Activated CD4-positive, alpha-beta T cell treated with anti-CD3 and anti-CD28 coated beads, Interleukin-2, amount 10 ng/mL, durations not matched to agents 7 days and 5 days (primary cell): ENCODE results near the gene CHAD. TPM values are rescaled to one million over a fixed set of nuclear protein-coding genes. Genes with fewer than 3 reads are reported as not detected.

ENCODE experiments used
- CTCF ChIA-PET: fragments of 350-600 bp; sonication (Branson Sonifier 250); formaldehyde crosslinking; loops from one replicate; lab custom pipeline; 2021; ENCODE audit warnings: antibody characterized with exemption; lab: Charles Lee
- POLR2A ChIA-PET: fragments of 350-600 bp; sonication (Branson Sonifier 250); formaldehyde crosslinking; loops from one replicate; lab custom pipeline; 2021; ENCODE audit warnings: antibody characterized with exemption; lab: Charles Lee
- DNase-seq: peaks from one replicate; pipeline ENCODE4 v3.0.0-alpha.2; 2020
- H3K27ac Mint-ChIP-seq: one replicate; pipeline ENCODE4 v1.8.0; 2021; ENCODE audit warnings: mild to moderate bottlenecking, moderate library complexity, mixed read lengths
- H3K27me3 Mint-ChIP-seq: one replicate; pipeline ENCODE4 v1.8.0; 2021; ENCODE audit warnings: mixed read lengths
- H3K36me3 Mint-ChIP-seq: one replicate; pipeline ENCODE4 v1.8.0; 2021; ENCODE audit warnings: low read depth, mixed read lengths
- H3K4me1 Mint-ChIP-seq: one replicate; pipeline ENCODE4 v1.8.0; 2021; ENCODE audit warnings: mixed read lengths
- H3K4me3 Mint-ChIP-seq: one replicate; pipeline ENCODE4 v1.8.0; 2021; ENCODE audit warnings: mild to moderate bottlenecking, moderate library complexity, mixed read lengths
- H3K9me3 Mint-ChIP-seq: one replicate; pipeline ENCODE4 v1.8.0; 2021; ENCODE audit warnings: mixed read lengths
- total RNA-seq, 2 experiments: library from RNA; stranded (reverse); gene quantifications; one replicate each; pipeline ENCODE4 v1.2.3, GENCODE V29; 2021

Gene CHAD
- total RNA-seq, 2 experiments from 2014 or later, result not detected

DNA sequence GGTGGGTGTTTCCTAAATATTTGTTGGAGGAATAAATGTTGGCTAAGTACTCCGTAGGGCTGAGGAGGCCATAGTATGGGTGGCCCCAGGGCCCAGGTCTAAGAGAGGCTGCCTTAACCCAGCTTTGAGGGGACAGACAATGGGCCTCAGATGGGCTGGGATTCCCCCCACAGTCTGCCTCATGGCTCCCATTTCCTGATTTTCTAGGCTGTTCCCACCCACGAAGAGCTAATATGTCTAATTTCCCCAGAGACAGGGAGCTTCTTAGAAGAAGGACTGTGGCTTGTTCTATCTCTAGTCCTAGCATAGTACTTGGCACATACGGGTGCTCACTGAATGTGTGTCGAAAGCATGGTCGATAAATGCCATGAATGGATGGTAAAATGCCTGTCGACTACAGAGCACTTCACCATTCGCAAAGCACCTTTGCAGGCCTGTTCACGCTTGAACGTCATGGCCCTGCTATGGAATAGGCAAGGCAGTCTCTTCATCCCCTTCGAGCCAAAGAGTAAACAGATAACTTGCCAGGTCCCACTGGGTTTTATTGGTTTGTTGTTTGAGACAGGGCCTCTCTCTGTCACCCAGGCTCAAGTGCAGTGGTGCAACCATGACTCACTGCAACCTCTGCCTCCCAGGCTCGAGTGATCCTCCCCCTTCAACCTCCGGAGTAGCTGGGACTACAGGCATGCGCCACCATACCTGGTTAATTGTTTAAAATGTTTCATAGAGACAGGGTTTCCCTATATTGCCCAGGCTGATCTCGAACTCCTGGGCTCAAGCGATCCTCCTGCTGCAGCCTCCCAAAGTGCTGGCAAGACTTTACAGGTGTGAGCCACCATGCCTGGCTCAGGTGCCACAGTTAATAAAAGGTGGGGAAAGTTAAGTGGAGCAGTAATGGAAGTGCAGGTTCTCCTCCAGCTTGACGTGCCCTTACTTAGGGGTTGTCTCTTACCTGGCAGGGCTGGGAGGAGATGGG is 9.7 kb downstream of the CHAD start:
- Mint-ChIP-seq H3K36me3 (no peaks in the 10 kb centered on the region), H3K27me3 (no peaks in the 10 kb centered on the region), H3K4me1 (no peaks in the 10 kb centered on the region), H3K4me3 (no peak overlapping the region), H3K9me3 (no peaks in the 10 kb centered on the region), H3K27ac (peak overlapping the region; percentile 19)
- ChIA-PET CTCF (interaction anchor here (1.0 to 1.7 kb wide), 3 partner anchors 26 to 62 kb away, joined by 3 to 4 read pairs (median 3); partner anchors contain the start of gene LRRC59), POLR2A (no interaction called here)
- no peak for DNase-seq

DNA sequence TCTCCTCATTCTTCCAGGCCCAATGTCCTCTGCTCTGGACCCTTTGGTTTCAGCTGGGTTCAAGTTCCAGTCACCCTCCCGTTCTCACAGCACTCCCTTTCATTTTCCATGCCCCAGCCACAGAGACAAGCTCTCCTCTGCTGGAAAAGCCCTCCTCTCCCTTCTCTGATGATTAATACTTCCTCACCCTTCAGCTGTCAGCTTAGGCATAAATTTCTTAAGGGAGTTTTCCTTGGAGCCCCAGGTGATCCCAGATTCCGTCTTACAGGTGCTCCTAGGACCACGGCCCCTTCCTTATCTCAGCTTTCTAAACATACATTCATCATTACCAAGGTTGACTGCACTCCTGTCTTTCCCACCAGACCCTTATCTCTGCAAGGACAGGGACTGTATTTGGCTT is 10.4 kb downstream of the CHAD start:
- CTCF ChIA-PET, result interaction anchor here (1.0 kb wide), 1 partner anchor 61 kb away, joined by 3 read pairs; the partner anchor contains the start of gene LRRC59
- H3K27ac Mint-ChIP-seq, result no peak overlapping the region
- POLR2A ChIA-PET, result no interaction called here

DNA sequence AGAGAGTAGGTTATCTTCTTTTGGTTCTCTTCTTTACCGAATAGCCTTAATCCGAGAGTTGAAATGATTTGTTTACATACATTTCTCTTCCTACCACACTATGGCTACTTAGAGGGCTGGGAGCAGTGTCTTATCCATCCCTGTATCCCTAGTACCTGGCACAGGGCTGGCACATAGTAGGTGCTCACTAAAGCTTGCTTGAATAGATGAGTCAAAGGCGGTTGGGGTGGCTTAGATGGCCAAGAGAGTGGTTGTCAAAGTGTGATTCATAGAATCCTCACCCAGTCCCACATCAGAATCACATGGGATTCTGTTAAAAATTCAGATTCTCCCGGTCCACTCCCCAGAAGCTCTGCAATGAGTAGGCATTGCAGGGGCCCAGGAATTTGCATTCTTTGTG is 11.1 kb downstream of the CHAD start:
- ChIA-PET CTCF (interaction anchor here (0.7 to 1.4 kb wide), 3 partner anchors 10 to 116 kb away, joined by 3 to 6 read pairs (median 3); partner anchors contain the start of gene LRRC59), POLR2A (no interaction called here)
- no peaks in the 10 kb centered on the region for H3K36me3 Mint-ChIP-seq
- DNase-seq, result no peak
- H3K27ac Mint-ChIP-seq, result no peak overlapping the region
- H3K27me3 Mint-ChIP-seq, result no peaks in the 10 kb centered on the region
- H3K4me3 Mint-ChIP-seq, result no peak overlapping the region
- H3K4me1 Mint-ChIP-seq, result peaks cover 1% of the 10 kb centered on the region
- H3K9me3 Mint-ChIP-seq, result no peaks in the 10 kb centered on the region

More for the DNA sequence above, 10.4 kb downstream of the CHAD start:
- no peaks in the 10 kb centered on the region for H3K36me3 Mint-ChIP-seq
- H3K9me3 Mint-ChIP-seq, result no peaks in the 10 kb centered on the region
- H3K4me3 Mint-ChIP-seq, result no peak overlapping the region
- H3K4me1 Mint-ChIP-seq, result no peaks in the 10 kb centered on the region
- DNase-seq, result no peak
- H3K27me3 Mint-ChIP-seq, result no peaks in the 10 kb centered on the region

DNA sequence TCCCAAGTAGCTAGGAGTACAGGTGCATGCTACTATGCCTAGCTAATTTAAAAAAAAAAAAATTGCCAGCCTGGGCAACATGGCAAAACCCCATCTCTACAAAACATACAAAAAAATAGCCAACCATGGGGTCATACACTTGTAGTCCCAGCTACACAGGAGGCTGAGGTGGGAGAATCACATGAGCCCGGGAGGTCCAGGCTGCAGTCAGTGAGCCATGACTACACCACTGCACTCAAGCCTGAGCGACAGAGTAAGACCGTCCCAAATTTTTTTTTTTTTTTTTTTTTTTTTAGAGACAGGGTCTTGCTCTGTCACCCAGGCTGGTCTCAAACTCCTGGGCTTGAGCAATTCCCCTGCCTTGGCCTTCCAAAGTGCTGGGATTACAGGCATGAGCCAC is 14.8 kb downstream of the CHAD start:
- no peaks in the 10 kb centered on the region for H3K36me3 Mint-ChIP-seq
- ChIA-PET POLR2A (no interaction called here), CTCF (interaction anchor here (1.2 kb wide), 1 partner anchor 10 kb away, joined by 3 read pairs; no protein-coding TSS in a partner anchor)
- H3K27me3 Mint-ChIP-seq, result no peaks in the 10 kb centered on the region
- H3K4me1 Mint-ChIP-seq, result peaks cover 7% of the 10 kb centered on the region
- H3K4me3 Mint-ChIP-seq, result no peak overlapping the region
- no peaks in the 10 kb centered on the region for H3K9me3 Mint-ChIP-seq
- no peak for DNase-seq
- no peak overlapping the region for H3K27ac Mint-ChIP-seq

DNA sequence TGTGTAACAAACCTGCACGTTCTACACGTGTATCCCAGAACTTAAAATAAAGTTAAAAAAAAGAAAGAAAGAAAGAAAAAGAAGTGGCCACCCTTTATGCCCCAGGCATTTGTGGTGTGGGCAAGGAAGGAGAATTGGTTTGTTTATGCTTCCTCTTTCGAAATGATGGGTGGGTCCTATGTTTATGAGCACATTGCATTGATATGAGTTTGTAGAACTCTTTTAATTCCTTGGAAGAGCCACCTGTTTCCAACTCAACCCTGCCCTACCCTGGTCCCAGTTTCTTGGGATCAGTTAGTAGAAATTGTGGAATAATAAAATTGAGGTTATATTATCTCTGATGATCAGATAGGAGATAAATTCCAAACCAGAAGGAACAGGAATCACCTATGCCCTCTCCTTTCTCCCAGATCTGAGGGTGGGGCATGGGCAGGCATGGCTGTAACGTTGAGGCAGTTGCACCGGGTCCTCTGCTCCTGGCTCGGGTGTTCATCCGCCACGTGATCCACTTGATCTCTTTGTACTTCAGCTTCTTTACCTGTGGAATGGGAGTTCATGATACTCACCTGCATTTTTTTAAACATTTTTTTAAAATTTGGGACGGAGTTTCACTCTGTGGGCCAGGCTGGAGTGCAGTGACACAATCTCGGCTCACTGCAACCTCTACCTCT is 15.9 kb downstream of the CHAD start:
- Mint-ChIP-seq H3K27me3 (no peaks in the 10 kb centered on the region), H3K4me3 (no peak overlapping the region), H3K9me3 (no peaks in the 10 kb centered on the region), H3K27ac (no peak overlapping the region), H3K36me3 (no peaks in the 10 kb centered on the region), H3K4me1 (peaks cover 7% of the 10 kb centered on the region)
- no peak for DNase-seq
- ChIA-PET POLR2A (no interaction called here), CTCF (interaction anchor here (1.2 kb wide), 1 partner anchor 9 kb away, joined by 3 read pairs; no protein-coding TSS in a partner anchor)

DNA sequence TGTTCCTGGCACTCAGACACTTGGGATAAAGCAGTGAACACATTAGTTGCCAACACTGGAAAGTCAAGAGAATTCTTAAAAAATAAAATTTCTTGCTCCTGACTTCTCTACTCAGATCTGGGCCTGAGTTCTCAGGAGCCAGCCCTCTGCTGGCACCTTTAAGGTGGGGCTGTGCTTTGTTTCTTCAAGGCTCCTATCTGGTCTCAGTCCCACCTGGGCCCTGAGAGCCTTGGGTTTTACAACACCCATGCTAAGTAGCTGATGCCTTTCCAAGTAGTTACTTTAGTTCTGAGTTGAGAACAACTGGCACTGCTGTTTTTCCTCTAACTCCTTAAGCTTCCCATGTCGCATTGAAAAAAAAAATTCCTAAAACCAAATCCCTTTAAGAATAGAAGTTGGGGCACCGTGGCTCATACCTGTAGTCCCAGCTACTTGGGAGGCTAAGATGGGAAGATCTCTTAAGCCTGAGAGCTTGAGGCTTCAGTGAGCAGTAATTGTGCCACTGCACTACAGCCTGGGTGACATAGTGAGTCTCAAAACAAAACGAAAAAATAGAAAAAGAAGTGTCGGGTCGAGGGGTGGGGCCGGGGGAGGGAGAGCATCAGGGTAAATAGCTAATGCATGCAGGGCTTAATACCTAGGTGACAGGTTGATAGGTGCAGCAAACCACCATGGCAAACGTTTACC is 16.6 kb downstream of the CHAD start:
- Mint-ChIP-seq H3K27me3 (no peaks in the 10 kb centered on the region), H3K4me3 (no peak overlapping the region), H3K27ac (no peak overlapping the region), H3K4me1 (peaks cover 7% of the 10 kb centered on the region), H3K36me3 (no peaks in the 10 kb centered on the region), H3K9me3 (no peaks in the 10 kb centered on the region)
- ChIA-PET CTCF (no interaction called here), POLR2A (no interaction called here)
- DNase-seq, result no peak

DNA sequence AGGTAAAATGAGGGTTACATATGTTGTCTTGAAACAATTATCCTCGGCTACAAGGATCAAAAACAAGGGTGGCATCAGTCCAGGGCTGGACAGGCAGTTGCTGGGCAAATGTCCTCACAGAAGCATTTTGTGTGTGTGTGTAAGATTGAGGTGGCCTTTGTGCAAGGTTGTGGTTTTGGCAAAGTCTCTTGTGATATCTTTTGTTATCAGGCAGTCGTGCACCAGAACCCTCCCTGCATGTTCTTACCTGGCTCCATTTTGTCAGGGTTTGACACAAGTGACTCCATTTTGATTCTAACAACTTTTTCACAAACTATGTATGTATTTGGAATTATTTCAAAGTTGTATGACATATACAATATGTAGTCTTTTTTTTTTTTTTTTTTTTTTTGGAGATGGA is 20.0 kb downstream of the CHAD start:
- no peaks in the 10 kb centered on the region for H3K27me3 Mint-ChIP-seq
- ChIA-PET CTCF (no interaction called here), POLR2A (no interaction called here)
- no peaks in the 10 kb centered on the region for H3K9me3 Mint-ChIP-seq
- DNase-seq, result no peak
- H3K4me3 Mint-ChIP-seq, result no peak overlapping the region
- H3K4me1 Mint-ChIP-seq, result peaks cover 7% of the 10 kb centered on the region
- no peaks in the 10 kb centered on the region for H3K36me3 Mint-ChIP-seq
- no peak overlapping the region for H3K27ac Mint-ChIP-seq

DNA sequence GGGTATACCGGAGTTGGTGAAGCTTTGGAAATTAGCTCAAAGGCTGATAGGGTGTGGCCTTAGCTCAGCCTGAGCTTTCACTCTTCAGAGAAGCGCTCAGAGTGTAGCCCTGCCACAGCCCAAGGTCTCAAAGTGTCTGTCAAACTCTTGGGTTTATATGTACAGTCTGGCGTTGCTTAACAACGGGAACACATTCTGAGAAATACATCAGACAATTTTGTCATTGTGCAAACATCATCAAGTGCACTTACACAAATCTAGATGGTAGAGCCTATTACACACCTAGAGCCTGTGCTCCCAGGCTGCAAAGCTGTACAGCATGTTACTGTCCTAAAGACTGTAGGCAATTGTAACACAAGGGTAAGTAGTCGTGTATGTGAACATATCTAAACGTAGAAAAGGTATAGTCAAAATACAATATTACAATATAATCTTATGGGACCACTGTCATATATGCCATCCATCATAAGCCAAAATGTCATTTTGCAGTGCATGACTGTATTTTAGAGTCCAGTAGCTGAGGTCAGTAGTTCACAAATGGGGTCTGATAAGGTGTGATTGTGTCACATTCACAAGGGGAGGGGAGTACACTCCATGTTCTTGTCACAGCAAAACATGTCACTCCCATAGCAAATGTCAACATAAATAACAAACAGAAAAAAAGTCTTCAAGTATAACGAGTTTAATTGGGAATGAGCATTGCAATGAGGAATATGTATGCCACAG is 20.6 kb downstream of the CHAD start:
- Mint-ChIP-seq H3K36me3 (no peaks in the 10 kb centered on the region), H3K4me3 (no peak overlapping the region), H3K27ac (no peak overlapping the region), H3K9me3 (no peaks in the 10 kb centered on the region), H3K27me3 (no peaks in the 10 kb centered on the region), H3K4me1 (peaks cover 7% of the 10 kb centered on the region)
- CTCF ChIA-PET, result interaction anchor here (0.8 to 1.6 kb wide), 2 partner anchors 14 to 51 kb away, joined by 3 to 5 read pairs; partner anchors contain the start of gene LRRC59
- DNase-seq, result no peak
- POLR2A ChIA-PET, result no interaction called here

DNA sequence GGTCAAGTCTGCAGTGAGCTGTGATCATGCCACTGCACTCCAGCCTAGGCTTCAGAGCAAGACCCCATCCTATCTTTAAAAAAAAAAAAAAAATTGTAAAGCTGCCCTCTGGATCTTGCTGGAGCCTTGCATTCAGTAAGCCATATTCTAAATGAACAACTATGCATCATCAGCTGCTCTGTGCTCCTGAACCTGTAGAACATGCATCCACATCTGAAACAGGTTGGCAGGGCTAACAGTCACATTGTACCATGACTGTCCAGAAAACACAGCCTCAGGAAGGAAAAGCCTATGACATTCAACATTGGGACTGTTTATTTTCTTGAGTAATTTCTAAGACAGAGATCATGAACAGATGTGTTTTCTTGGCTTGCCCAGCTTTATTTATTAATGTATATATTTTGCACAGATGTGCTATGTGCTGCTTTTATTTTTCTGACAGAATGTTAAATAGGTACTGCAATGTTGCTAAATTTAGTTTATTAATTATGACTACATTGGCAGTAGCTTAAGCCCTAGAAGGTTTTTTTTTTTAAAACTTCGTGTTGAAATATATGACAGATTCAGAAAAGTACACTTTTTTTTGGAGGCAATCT is 22.9 kb downstream of the CHAD start:
- no peak overlapping the region for H3K27ac Mint-ChIP-seq
- H3K4me3 Mint-ChIP-seq, result no peak overlapping the region
- CTCF ChIA-PET, result interaction anchor here (0.6 to 1.1 kb wide), 4 partner anchors 19 to 401 kb away, joined by 3 to 5 read pairs (median 4); no protein-coding TSS in a partner anchor
- no peaks in the 10 kb centered on the region for H3K4me1 Mint-ChIP-seq
- H3K36me3 Mint-ChIP-seq, result no peaks in the 10 kb centered on the region
- POLR2A ChIA-PET, result no interaction called here
- H3K9me3 Mint-ChIP-seq, result no peaks in the 10 kb centered on the region
- no peak for DNase-seq
- H3K27me3 Mint-ChIP-seq, result no peaks in the 10 kb centered on the region

DNA sequence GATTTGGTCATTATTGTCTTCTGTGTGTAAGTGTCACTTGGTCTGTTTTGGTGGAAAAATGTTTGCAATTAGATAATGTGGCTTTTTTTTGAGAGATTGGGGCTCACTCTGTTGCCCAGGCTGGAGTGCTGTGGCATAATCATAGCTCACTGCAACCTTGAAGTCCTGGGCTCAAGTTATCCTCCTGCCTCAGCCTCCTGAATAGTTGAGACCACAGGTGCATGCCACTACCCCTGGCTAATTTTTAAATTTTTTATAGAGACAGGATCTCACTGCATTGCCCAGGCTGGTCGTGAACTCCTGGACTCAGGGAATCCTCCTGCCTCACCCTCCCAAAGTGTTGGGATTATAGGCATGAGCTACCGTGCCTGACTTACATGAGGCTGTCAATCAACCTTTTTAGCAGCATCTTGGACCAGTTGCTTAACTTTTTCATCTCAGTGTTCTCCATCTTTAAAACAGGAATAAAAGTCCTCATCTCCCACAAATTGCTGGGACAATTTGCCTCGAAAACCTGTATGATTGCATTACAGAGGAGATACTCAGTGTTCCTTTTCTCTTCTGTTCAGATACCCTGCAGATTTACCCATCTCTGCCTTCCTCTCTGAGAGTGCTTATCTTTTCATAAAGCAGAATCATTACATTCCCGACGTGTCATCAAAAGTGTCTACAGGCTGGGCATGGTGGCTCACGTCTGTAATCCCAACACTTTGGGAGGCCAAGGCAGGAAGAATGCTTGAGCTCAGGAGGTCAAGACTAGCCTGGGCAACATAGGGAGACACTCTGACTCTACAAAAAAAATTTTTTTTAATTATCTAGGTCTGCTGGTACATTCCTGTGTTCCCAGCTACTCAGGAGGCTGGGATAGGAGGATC is 23.6 kb downstream of the CHAD start:
- H3K4me1 Mint-ChIP-seq, result no peaks in the 10 kb centered on the region
- H3K36me3 Mint-ChIP-seq, result no peaks in the 10 kb centered on the region
- DNase-seq, result no peak
- H3K27me3 Mint-ChIP-seq, result no peaks in the 10 kb centered on the region
- H3K27ac Mint-ChIP-seq, result peak overlapping the region; percentile 47
- ChIA-PET POLR2A (no interaction called here), CTCF (interaction anchor here (1.0 to 1.1 kb wide), 3 partner anchors 9 to 84 kb away, joined by 3 to 5 read pairs (median 3); no protein-coding TSS in a partner anchor)
- H3K4me3 Mint-ChIP-seq, result no peak overlapping the region
- no peaks in the 10 kb centered on the region for H3K9me3 Mint-ChIP-seq

DNA sequence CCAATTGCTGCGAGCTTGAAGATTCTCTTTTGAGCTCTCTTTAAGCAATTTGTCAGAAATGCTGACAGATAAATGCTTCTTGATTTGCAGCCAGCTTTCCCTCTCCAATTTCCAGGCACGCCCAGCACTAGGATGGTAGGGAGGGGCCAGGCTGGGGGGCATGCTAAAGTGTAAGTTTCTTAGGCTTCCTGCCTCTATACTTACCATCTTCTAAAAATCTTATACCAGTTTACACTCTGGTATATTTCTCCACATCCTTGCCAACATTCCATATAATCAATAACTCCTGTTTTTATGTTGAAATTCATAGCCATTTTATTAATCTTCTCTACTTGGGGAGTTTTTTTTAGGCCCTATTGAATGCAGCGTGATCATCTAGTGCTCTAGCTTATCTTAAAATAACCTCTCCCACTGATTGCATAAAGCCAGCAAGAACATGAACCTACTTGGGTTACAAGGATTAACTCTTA is 25.1 kb downstream of the CHAD start:
- H3K27me3 Mint-ChIP-seq, result no peaks in the 10 kb centered on the region
- H3K4me3 Mint-ChIP-seq, result no peak overlapping the region
- POLR2A ChIA-PET, result no interaction called here
- no peaks in the 10 kb centered on the region for H3K9me3 Mint-ChIP-seq
- H3K4me1 Mint-ChIP-seq, result no peaks in the 10 kb centered on the region
- CTCF ChIA-PET, result interaction anchor here (1.1 to 1.5 kb wide), 2 partner anchors 10 to 18 kb away, joined by 3 to 5 read pairs; partner anchors contain the start of gene ACSF2
- no peak overlapping the region for H3K27ac Mint-ChIP-seq
- H3K36me3 Mint-ChIP-seq, result no peaks in the 10 kb centered on the region
- DNase-seq, result no peak
